HepG2 (cell line): Measurements from ENCODE around the gene CDK5R1. TPM values are rescaled to one million over a fixed set of nuclear protein-coding genes. Genes with fewer than 3 reads are reported as not detected.

Experiments
- ATAC-seq: fragments of 200-7000 bp; cut with Tn5 transposase; 3 replicates; pipeline ENCODE4 v1.9.1; 2020; ENCODE audit warnings: mild to moderate bottlenecking, moderate library complexity
- BruUV-seq: library from RNA; stranded (reverse); fragments of 400-500 nt; replicated peaks from 2 replicates; lab custom pipeline; 2021; lab: Mats Ljungman, UMichigan
- CTCF ChIA-PET: fragments of 300-600 bp; formaldehyde crosslinking; extraction: SDS; loops from one replicate; lab custom pipeline; 2021; ENCODE audit warnings: low total read pairs, inconsistent platforms, low intra/inter-chr PET ratio; lab: Yijun Ruan, JAX
- POLR2A ChIA-PET: fragments of 350-600 bp; sonication (Branson Sonifier 250); formaldehyde crosslinking; loops from one replicate; lab custom pipeline; 2020; ENCODE audit warnings: antibody characterized with exemption, inconsistent platforms; lab: Yijun Ruan, JAX
- DNase-seq: peaks from one replicate; pipeline ENCODE4 v3.0.0-alpha.2; 2015; ENCODE audit warnings: low spot score
- FAIRE-seq: peaks from 3 replicates; lab custom pipeline; 2011; peaks lifted over from hg19 to GRCh38; lab: Jason Lieb, UNC
- H2AFZ ChIP-seq: one replicate; pipeline ENCODE4 v1.6.1; 2011; ENCODE audit warnings: low read length, inconsistent platforms
- H3K27ac ChIP-seq: fragments of 300-600 bp; 3 replicates; pipeline ENCODE4 v1.8.0; 2011; ENCODE audit warnings: mixed run types, mild to moderate bottlenecking, mixed read lengths, low read length, inconsistent platforms; ENCODE audit not compliant: insufficient read depth; ENCODE audit errors: extremely low read length
- H3K27me3 ChIP-seq, 2 experiments: fragments of 200-600 bp in 1 of 2; 2 replicates in 1 of 2; 3 replicates in 1 of 2; pipeline versions ENCODE4 v1.6.0 to v1.8.0; 2011; ENCODE audit warnings: low read length in 2 of 2, mild to moderate bottlenecking in 2 of 2, moderate library complexity in 2 of 2, inconsistent platforms in 1 of 2; ENCODE audit not compliant: insufficient read depth in 2 of 2, control insufficient read depth in 1 of 2
- H3K36me3 ChIP-seq, 2 experiments: fragments of 200-600 bp in 1 of 2; replicated peaks in 1 of 2; 2 replicates in 1 of 2; 3 replicates in 1 of 2; pipeline versions ENCODE4 v1.5.1 to v1.8.0; 2011; ENCODE audit warnings: low read length in 2 of 2, inconsistent platforms in 1 of 2; ENCODE audit not compliant: insufficient read depth in 2 of 2, control insufficient read depth in 1 of 2
- H3K4me1 ChIP-seq: 2 replicates; pipeline ENCODE4 v1.5.1; 2012; ENCODE audit warnings: low read length, inconsistent platforms; ENCODE audit not compliant: insufficient read depth
- H3K4me2 ChIP-seq: 2 replicates; pipeline ENCODE4 v1.6.0; 2011; ENCODE audit warnings: low read depth, low read length, inconsistent platforms
- H3K4me3 ChIP-seq, 3 experiments: fragments of 200-600 bp in 1 of 3; sonication (generic), shearing (Covaris generic) in 1 of 3; replicated peaks in 1 of 3; 2 replicates each; pipeline ENCODE4 v1.5.1; 2011 to 2016; ENCODE audit warnings: low read length in 3 of 3, inconsistent platforms in 2 of 3, low read depth in 2 of 3, mild to moderate bottlenecking in 2 of 3, control low read depth in 1 of 3, mixed read lengths in 1 of 3; ENCODE audit not compliant: insufficient read depth in 1 of 3
- H3K79me2 ChIP-seq: one replicate; pipeline ENCODE4 v1.6.1; 2011; ENCODE audit warnings: low read length, inconsistent platforms; ENCODE audit not compliant: insufficient read depth
- H3K9ac ChIP-seq: 2 replicates; pipeline ENCODE4 v1.6.0; 2011; ENCODE audit warnings: mild to moderate bottlenecking, low read depth, low read length, inconsistent platforms; ENCODE audit not compliant: insufficient read depth
- H3K9me3 ChIP-seq: 2 replicates; pipeline ENCODE4 v1.5.1; 2012; ENCODE audit warnings: mild to moderate bottlenecking, low read length
- H4K20me1 ChIP-seq: 2 replicates; pipeline ENCODE4 v1.6.0; 2011; ENCODE audit warnings: inconsistent platforms, mild to moderate bottlenecking, low read length, moderate library complexity; ENCODE audit not compliant: insufficient read depth
- ASH2L ChIP-seq: fragments of 300-600, 200-600 bp; sonication (generic); IDR thresholded peaks from 2 replicates; pipeline ENCODE4 v1.7.0; 2017; ENCODE audit warnings: low read depth, mild to moderate bottlenecking, moderate library complexity, mixed read lengths, low read length; ENCODE audit not compliant: insufficient read length
- CCDC6 ChIP-seq: sonication (generic); formaldehyde crosslinking; IDR thresholded peaks from 2 replicates; pipeline ENCODE4 v1.8.1; 2022; ENCODE audit warnings: mild to moderate bottlenecking, missing genetic modification reagents, moderate library complexity
- DNMT3B ChIP-seq: conservative IDR thresholded peaks from 2 replicates; pipeline ENCODE4 v1.6.1; 2016; ENCODE audit warnings: missing biosample characterization, control low read depth
- EHMT2 ChIP-seq: fragments of 200-600 bp; sonication (generic); IDR thresholded peaks from 2 replicates; pipeline ENCODE4 v1.7.0; 2017; ENCODE audit warnings: antibody characterized with exemption, low read depth, low read length, borderline replicate concordance
- FOSL2 ChIP-seq: sonication (generic); formaldehyde crosslinking; IDR thresholded peaks from 2 replicates; pipeline ENCODE4 v1.4.0; 2020; ENCODE audit warnings: missing genetic modification reagents
- GPN1 ChIP-seq: sonication (generic); formaldehyde crosslinking; IDR thresholded peaks from 2 replicates; pipeline ENCODE4 v1.5.1; 2020; ENCODE audit warnings: missing genetic modification reagents, borderline replicate concordance
- HMG20A ChIP-seq: IDR thresholded peaks from 2 replicates; pipeline ENCODE4 v1.6.1; 2016; ENCODE audit warnings: borderline replicate concordance
- IKZF4 ChIP-seq: sonication (generic); formaldehyde crosslinking; IDR thresholded peaks from 2 replicates; pipeline ENCODE4 v1.5.1; 2020; ENCODE audit warnings: borderline replicate concordance, mild to moderate bottlenecking, low read depth, missing genetic modification reagents; ENCODE audit errors: not compliant biosample characterization
- KDM5A ChIP-seq: fragments of 200-600 bp; sonication (generic); IDR thresholded peaks from 2 replicates; pipeline ENCODE4 v1.7.0; 2018; ENCODE audit warnings: antibody characterized with exemption, mild to moderate bottlenecking, low read length, borderline replicate concordance
- LCORL ChIP-seq, 2 experiments: fragments of 450-650 bp in 1 of 2; sonication (generic) in 1 of 2; formaldehyde crosslinking in 1 of 2; IDR thresholded peaks; 2 replicates each; pipeline versions ENCODE4 v1.5.0 to v1.6.1; 2017 to 2020; ENCODE audit warnings: antibody characterized with exemption in 1 of 2, missing genetic modification reagents in 1 of 2
- MZF1 ChIP-seq: sonication (generic); formaldehyde crosslinking; IDR thresholded peaks from 2 replicates; pipeline ENCODE4 v1.8.1; 2023; ENCODE audit warnings: mild to moderate bottlenecking, missing genetic modification reagents, borderline replicate concordance
- NFKBIZ ChIP-seq: IDR thresholded peaks from 2 replicates; pipeline ENCODE4 v1.6.1; 2018; ENCODE audit warnings: missing genetic modification reagents, missing compliant biosample characterization
- NR2F6 ChIP-seq, 2 experiments: IDR thresholded peaks; 2 replicates each; pipeline ENCODE4 v1.6.1; 2016; ENCODE audit warnings: antibody characterized with exemption in 1 of 2, mild to moderate bottlenecking in 1 of 2
- PAF1 ChIP-seq: IDR thresholded peaks from 2 replicates; pipeline ENCODE4 v1.6.1; 2016; ENCODE audit warnings: missing genetic modification reagents, missing compliant biosample characterization
- RFX1 ChIP-seq: fragments of 450-650 bp; IDR thresholded peaks from 2 replicates; pipeline ENCODE4 v1.6.1; 2017
- SAP130 ChIP-seq: IDR thresholded peaks from 2 replicates; pipeline ENCODE4 v1.6.1; 2016; ENCODE audit warnings: low read depth
- SIN3A ChIP-seq: IDR thresholded peaks from 2 replicates; pipeline ENCODE4 v1.6.1; 2011; ENCODE audit warnings: low read depth, mild to moderate bottlenecking, control low read depth, low read length, borderline replicate concordance
- SNAPC2 ChIP-seq: sonication (generic); formaldehyde crosslinking; IDR thresholded peaks from 2 replicates; pipeline ENCODE4 v1.8.1; 2022; ENCODE audit warnings: mild to moderate bottlenecking, missing genetic modification reagents
- TMF1 ChIP-seq: sonication (generic); formaldehyde crosslinking; IDR thresholded peaks from 2 replicates; pipeline ENCODE4 v1.8.1; 2022; ENCODE audit warnings: low read depth, missing genetic modification reagents
- ZFP36L2 ChIP-seq: sonication (generic); formaldehyde crosslinking; IDR thresholded peaks from 2 replicates; pipeline ENCODE4 v1.4.0; 2020; ENCODE audit warnings: missing genetic modification reagents
- ZFYVE20 ChIP-seq: sonication (generic); formaldehyde crosslinking; IDR thresholded peaks from 2 replicates; pipeline ENCODE4 v1.8.0; 2023; ENCODE audit warnings: low read depth, mild to moderate bottlenecking, moderate library complexity, missing genetic modification reagents, borderline replicate concordance
- ZKSCAN5 ChIP-seq: sonication (generic); formaldehyde crosslinking; IDR thresholded peaks from 2 replicates; pipeline ENCODE4 v1.5.1; 2020; ENCODE audit warnings: mild to moderate bottlenecking, missing genetic modification reagents
- WGBS: methylation state at CpG from one replicate; pipeline ENCODE4 v1.1.6; 2017; ENCODE audit warnings: low lambda C conversion rate; 5-methylcytosine and 5-hydroxymethylcytosine counted together
- in situ Hi-C: cut with HindIII; loops from 2 replicates; pipeline ENCODE4 v1.10.0; 2017; ENCODE audit warnings: low pct_unique_long_range_greater_than_20kb; ENCODE audit not compliant: extremely low pct_ligation_motif_present
- intact Hi-C: fragments of 100-400 bp; cut with micrococcal nuclease; formaldehyde crosslinking; loops from one replicate; pipeline ENCODE4 v1.10.0; 2022; ENCODE audit not compliant: unreplicated experiment
- polyA plus RNA-seq, 8 experiments: library from polyadenylated mRNA; depleted of rRNA in 3 of 8; stranded (reverse) in 7 of 8; unstranded in 1 of 8; fragments of >200 nt; fragmentation: Illumina TruSeq in 4 of 8; extraction: Trizol in 4 of 8; gene quantifications; 2 replicates each; pipeline versions ENCODE4 v1.2.1 to v1.2.3, GENCODE V29; 2011 to 2016; ENCODE audit warnings: low read depth in 4 of 8, missing spikeins in 1 of 8, mixed read lengths in 1 of 8; ENCODE audit not compliant: insufficient read depth in 1 of 8
- total RNA-seq, 5 experiments: library from RNA; depleted of rRNA; stranded (reverse); fragments of >200 nt; fragmentation: Illumina TruSeq; extraction: Trizol; gene quantifications; 2 replicates each; pipeline ENCODE4 v1.2.3, GENCODE V29; 2016; ENCODE audit warnings: low read depth in 1 of 5
- TF ChIP-seq, protein P1 (sequence below): sonication (generic); formaldehyde crosslinking; IDR thresholded peaks from 2 replicates; pipeline ENCODE4 v1.5.0; 2020; ENCODE audit warnings: mild to moderate bottlenecking, missing genetic modification reagents, moderate library complexity

CDK5R1 gene
- total and polyA plus RNA-seq, 2 of the 13 experiments (the other 11 are each of a cell fraction or from before 2014, with no cell fraction given), result 1.1 to 3.9 TPM

DNA sequence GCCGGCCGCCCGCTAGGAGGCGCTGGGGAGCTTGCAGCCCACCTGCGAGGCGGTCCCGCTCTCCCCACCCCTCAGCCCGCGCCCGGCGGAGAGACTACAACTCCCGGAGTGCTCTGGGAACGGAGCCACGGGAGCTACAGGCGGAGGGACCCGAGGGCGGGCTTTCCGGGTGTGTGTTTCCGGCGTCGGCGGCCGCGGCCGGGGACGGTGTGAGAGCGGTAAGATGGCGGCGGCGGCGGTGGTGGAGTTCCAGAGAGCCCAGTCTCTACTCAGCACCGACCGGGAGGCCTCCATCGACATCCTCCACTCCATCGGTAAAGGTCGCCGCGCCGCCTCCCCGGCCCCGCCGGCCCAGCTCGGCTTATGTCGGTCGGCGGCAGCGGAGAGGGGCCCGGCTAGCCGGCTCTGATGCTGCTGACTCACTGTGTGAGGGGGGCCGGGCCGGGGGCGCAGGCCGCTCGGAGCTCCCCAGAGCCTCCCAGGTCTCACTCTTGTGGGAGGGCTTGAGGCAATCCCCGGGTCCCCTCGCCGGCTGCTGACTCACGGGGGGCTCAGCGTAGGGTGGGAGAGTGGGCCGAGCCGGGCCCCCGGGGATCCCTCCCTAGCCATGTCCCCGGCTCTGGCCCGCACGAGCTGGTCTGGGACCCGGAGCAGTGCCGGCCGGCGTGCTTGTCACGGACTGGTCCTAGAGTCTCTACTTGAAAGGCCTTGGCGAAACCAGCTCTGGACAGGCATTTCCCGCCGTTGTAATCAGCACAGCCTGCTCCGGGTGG is 42.3 kb upstream of the CDK5R1 start, which contains the start of gene PSMD11 (continued):
- TF ChIP-seq EHMT2, result no peak
- TF ChIP-seq HMG20A (CRISPR knock-in tag), result no peak

DNA sequence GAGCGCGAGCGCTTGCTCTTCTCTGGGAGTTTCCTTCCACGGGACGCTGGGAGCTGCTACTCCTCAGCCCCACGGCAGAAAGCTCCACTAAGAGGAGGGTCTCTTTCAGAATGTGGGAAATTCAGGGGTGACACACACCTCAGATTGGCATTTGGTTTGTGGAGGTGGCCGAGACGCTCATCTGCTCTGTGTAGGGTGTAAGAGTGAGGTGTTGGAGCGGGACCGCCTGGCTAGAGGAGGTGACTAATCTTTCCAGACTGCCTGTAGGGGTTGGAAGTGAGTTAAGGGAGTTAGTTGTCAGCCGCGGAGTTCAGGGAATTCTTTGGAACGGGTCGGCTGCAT is 41.7 kb upstream of the CDK5R1 start:
- DNase-seq (peak; percentile 37), FAIRE-seq (peak; percentile 26), ATAC-seq (peak; percentile 74)
- Histone ChIP-seq H3K9me3 (no peaks in the 10 kb centered on the region), H3K79me2 (peaks cover 46% of the 10 kb centered on the region), H3K9ac (peak overlapping the region; percentile 91), H4K20me1 (peaks cover 15% of the 10 kb centered on the region), H3K27ac (peak overlapping the region; percentile 80), H3K4me3 (peak overlapping the region; percentile 81 to 97 (median 88)), H2AFZ (no peak overlapping the region), H3K36me3 (peaks cover 2 to 18% of the 10 kb centered on the region in 2 experiments; a peak in 4 of 5 replicates), H3K27me3 (no peaks in the 10 kb centered on the region), H3K4me2 (peak overlapping the region; percentile 97), H3K4me1 (peaks cover 57% of the 10 kb centered on the region)
- ChIA-PET POLR2A (interaction anchor here (1.2 to 1.7 kb wide), 4 partner anchors 23 to 94 kb away, joined by 3 to 13 read pairs (median 6); partner anchors contain the start of gene CDK5R1), CTCF (interaction anchor here (1.5 kb wide), 1 partner anchor 17 kb away, joined by 4 read pairs; no protein-coding TSS in a partner anchor)
- in situ Hi-C loops, result no loop called here
- under 1% methylated on average over 13 of the region's 14 CpGs for WGBS
- intact Hi-C loops, result no loop called here
- no TSS peak for BruUV-seq
- TF ChIP-seq TMF1 (CRISPR knock-in tag) (no peak), RFX1 (no peak), ASH2L (peak; percentile 16), SNAPC2 (CRISPR knock-in tag) (0 out of 2 replicates have a peak, but pooled peaks have one; percentile 4), MZF1 (CRISPR knock-in tag) (no peak), ZFP36L2 (CRISPR knock-in tag) (no peak), SIN3A (0 out of 2 replicates have a peak, but pooled peaks have one; percentile 4), NFKBIZ (CRISPR knock-in tag) (no peak), KDM5A (0 out of 2 replicates have a peak, but pooled peaks have one; percentile 20), ZFYVE20 (CRISPR knock-in tag) (no peak), IKZF4 (no peak), LCORL (IDR thresholded peaks at IDR 0.05) (no peak), LCORL (CRISPR knock-in tag; IDR thresholded peaks at IDR 0.05) (0 out of 2 replicates have a peak, but pooled peaks have one; percentile 41), CCDC6 (CRISPR knock-in tag) (0 out of 2 replicates have a peak, but pooled peaks have one; percentile 38), SAP130 (peak; percentile 24; the same call in 1 of the 2 replicates), ZKSCAN5 (peak; percentile 82), PAF1 (CRISPR knock-in tag) (no peak), GPN1 (CRISPR knock-in tag) (no peak), NR2F6 (IDR thresholded peaks at IDR 0.05) (no peak), NR2F6 (CRISPR knock-in tag; IDR thresholded peaks at IDR 0.05) (no peak), DNMT3B (CRISPR knock-in tag) (no peak), FOSL2 (CRISPR knock-in tag) (0 out of 2 replicates have a peak, but pooled peaks have one; percentile 24)
- TF ChIP-seq, protein P1, sequence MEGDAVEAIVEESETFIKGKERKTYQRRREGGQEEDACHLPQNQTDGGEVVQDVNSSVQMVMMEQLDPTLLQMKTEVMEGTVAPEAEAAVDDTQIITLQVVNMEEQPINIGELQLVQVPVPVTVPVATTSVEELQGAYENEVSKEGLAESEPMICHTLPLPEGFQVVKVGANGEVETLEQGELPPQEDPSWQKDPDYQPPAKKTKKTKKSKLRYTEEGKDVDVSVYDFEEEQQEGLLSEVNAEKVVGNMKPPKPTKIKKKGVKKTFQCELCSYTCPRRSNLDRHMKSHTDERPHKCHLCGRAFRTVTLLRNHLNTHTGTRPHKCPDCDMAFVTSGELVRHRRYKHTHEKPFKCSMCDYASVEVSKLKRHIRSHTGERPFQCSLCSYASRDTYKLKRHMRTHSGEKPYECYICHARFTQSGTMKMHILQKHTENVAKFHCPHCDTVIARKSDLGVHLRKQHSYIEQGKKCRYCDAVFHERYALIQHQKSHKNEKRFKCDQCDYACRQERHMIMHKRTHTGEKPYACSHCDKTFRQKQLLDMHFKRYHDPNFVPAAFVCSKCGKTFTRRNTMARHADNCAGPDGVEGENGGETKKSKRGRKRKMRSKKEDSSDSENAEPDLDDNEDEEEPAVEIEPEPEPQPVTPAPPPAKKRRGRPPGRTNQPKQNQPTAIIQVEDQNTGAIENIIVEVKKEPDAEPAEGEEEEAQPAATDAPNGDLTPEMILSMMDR (CRISPR knock-in tag), result no peak
